Mesenteric fat pad (tissue), 1 donor: ENCODE results near the gene CNR1. TPM values are rescaled to one million over a fixed set of nuclear protein-coding genes. Genes with fewer than 3 reads are reported as not detected.

Experiments used
- DNase-seq: peaks from one replicate; pipeline ENCODE4 v3.0.0-alpha.2; 2020; ENCODE audit warnings: low spot score
- total RNA-seq: library from RNA; stranded (reverse); fragmentation: NEBNext Ultra II Directional; extraction: Animal tissue kit (Norgen Biotek cat#: 25700); gene quantifications from one replicate; pipeline ENCODE4 v1.2.1, GENCODE V29; 2021
- donor health status: DM: yes; HTN: yes; CAD: no.

The CNR1 gene
- total RNA-seq, 1 donor from 2014 or later: 16.7 TPM

- DNase-seq: no peak
Measured at GRCh38 chr6:88144637-88145297, 21.4 kb downstream of the CNR1 start.

- DNase-seq: no peak
Measured at GRCh38 chr6:88143421-88144157, 22.6 kb downstream of the CNR1 start.

- no peak for DNase-seq
Measured at GRCh38 chr6:88142297-88142668, 23.9 kb downstream of the CNR1 start.

- DNase-seq: no peak
Measured at GRCh38 chr6:88141561-88142296, 24.4 kb downstream of the CNR1 start.

GRCh38 chr6:88137915-88138314, 28.2 kb downstream of the CNR1 start:
- DNase-seq: no peak

GRCh38 chr6:88135578-88136114, 30.5 kb downstream of the CNR1 start:
- DNase-seq: no peak

GRCh38 chr6:88134575-88134974, 31.6 kb downstream of the CNR1 start:
- DNase-seq: no peak

GRCh38 chr6:88133718-88134117, 32.4 kb downstream of the CNR1 start:
- DNase-seq: no peak

- no peak for DNase-seq
Measured at GRCh38 chr6:88124925-88125557, 41.1 kb downstream of the CNR1 start.

- no peak for DNase-seq
Measured at GRCh38 chr6:88120635-88121034, 45.5 kb downstream of the CNR1 start.

GRCh38 chr6:88119769-88120168, 46.4 kb downstream of the CNR1 start:
- DNase-seq: no peak

- no peak for DNase-seq
Measured at GRCh38 chr6:88116276-88116675, 49.9 kb downstream of the CNR1 start.

- DNase-seq: no peak
Measured at GRCh38 chr6:88115307-88115706, 50.8 kb downstream of the CNR1 start.

- no peak for DNase-seq
Measured at GRCh38 chr6:88114838-88115237, 51.3 kb downstream of the CNR1 start.

GRCh38 chr6:88111991-88112390, 54.2 kb downstream of the CNR1 start:
- DNase-seq: no peak

GRCh38 chr6:88107241-88107640, 58.9 kb downstream of the CNR1 start:
- DNase-seq: no peak

- no peak for DNase-seq
Measured at GRCh38 chr6:88105741-88106340, 60.3 kb downstream of the CNR1 start.
